Measurements from ENCODE around the gene CAMTA1. TPM values are rescaled to one million over a fixed set of nuclear protein-coding genes. Genes with fewer than 3 reads are reported as not detected.

CAMTA1 gene
- polyA plus RNA-seq, 4 donors, result 89.3 to 98.2 (median 92.9) TPM

DNA sequence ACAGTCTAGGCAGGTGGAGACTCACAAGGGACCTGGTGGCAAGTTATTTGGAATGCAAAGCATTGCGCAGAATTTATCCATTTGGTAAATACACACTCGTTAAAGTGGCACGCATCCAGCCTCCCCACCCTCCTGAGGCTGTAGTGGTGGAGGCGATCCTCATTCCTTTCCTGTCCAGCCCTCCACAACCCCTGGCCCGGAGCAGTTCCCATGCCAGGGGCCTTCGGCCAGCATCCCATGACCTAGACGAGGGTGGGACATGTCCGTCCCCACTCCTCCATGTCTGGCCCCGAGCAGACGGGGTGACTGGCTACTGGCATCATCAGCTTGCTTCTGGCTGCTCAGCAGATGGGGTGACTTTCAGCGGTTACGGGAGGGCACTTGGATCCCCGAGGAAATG, 704.3 kb downstream of the CAMTA1 start:
- no peak for DNase-seq (ENCODE audit: low read depth in 4 of 4, low spot score in 3 of 4)

DNA sequence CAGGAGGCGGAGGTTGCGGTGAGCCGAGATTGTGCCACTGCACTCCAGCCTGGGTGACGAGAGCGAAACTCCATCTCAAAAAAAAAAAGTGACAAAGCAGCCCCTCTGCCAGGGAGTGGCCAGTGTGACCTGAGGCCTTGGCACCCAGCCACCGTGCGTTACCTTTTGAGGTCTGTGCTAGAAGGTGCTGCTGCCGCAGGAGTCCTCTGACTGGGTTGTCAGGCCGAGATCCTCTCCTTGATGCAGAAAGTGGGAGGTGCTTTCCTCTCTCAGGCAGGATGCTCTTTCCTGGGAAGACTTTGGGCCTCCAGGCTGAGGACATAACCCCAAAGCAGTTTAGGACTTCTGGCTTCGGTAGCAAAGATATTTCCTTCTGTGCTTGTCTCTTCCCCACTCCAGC, 705.3 kb downstream of the CAMTA1 start:
- no peak for DNase-seq (ENCODE audit: low read depth in 4 of 4, low spot score in 3 of 4)

DNA sequence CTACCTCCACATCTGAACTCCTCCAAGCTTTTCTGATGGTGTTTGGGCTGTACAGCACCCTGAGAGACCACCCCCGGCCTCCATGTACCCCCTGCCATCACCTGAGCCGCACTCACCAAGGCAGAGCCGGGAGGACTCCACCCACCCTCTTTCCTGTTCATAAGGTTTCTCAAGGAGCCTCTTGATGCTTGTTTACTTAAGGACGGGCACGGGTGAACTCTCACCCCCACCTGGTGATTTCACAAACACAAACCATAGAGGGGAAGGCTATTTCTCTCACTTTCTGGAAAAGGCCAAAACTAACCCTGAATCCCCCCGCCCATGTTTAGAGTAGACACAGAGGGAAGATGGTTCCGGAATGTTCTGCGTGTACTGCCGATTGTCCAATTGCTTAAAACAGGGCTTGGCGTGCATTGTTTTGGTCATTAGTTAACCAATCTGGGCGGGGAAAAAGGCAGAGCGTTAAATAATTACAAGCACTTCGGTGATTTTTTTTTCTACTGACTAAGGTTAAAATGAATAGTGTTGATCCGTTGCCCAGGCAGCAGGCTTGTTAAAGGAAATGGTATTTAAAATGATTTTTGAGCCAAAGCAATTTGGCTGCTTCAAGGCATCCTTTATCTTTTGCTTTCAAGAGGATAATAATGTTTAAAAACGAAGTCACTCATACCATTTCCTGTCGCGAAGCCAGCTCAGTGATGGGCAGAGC, 706.0 kb downstream of the CAMTA1 start:
- DNase-seq (ENCODE audit: low read depth in 4 of 4, low spot score in 3 of 4), result no peak

DNA sequence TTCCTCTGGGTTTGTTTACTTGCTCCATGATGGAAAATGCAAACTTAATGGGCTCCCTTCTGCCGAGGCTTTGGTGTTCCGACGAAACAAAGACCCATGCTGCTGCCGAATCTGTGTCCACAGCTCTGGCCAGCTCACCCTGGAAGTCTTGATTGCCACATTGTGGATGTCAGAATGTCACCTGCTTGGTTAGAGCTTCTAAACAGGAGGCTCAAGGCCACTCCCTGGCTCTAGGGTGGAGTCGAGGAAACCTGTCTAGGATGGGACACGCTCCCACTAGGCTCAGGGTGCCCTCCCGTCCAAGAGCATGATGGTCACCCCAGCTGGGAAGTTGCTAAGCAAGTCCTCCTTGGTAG, 706.5 kb downstream of the CAMTA1 start:
- no peak for DNase-seq (ENCODE audit: low read depth in 4 of 4, low spot score in 3 of 4)

DNA sequence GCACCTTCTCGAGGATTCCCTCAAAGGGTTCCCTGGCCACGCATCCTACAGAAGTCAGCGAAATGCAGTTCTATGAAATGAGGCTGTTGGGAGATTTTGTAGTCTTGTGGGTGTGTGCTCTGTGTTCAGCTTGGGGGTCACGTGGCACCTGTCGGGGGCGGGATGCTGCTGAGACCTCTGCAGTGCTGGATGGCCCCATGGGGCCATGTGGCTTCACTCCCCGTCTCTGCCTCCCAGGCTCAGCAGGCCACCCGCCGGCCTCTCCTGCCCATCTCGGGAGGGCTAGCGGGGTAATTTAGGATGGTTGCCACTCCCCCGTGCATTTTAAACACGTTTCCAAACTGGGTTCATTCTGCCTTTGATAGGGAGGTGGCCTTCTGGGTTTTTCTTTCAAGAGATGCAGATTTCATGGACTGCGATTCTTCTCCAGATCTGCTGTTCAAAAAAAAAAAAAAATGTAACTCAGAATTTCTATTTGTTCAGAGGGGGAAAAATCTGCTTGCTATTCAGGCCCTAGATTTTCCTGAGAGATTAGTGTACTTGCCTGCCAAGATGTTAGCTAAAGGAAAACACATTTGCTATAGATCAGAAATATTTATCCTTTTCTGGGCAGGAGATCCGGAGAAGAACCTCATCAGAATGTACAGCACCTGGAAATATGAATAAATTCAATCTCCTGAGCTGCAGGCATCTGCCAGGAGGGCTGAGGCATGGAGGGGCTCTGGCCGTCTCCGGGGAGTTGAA, 708.6 kb downstream of the CAMTA1 start:
- DNase-seq (ENCODE audit: low read depth in 4 of 4, low spot score in 3 of 4), result no peak

DNA sequence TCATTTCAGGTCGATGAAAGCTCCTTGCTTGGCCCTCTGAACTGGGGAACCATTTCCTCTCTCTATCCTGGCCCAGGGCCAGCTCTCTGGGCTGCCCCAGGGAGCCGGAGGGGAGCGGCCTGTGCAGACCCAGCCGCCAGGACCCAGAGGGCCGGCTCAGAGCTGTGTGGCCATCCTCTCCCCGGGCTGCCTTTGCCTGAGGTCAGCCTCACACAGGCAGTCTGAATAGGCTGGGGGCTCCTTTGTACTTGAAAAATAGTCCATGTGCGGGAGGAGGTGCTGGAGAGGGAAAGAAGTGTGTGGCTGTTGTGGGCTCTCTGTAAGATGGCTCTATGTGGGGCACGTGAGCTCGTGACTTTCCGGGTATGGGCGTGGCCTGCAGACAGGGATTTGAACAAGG, 710.7 kb downstream of the CAMTA1 start:
- DNase-seq (ENCODE audit: low read depth in 4 of 4, low spot score in 3 of 4), result no peak

DNA sequence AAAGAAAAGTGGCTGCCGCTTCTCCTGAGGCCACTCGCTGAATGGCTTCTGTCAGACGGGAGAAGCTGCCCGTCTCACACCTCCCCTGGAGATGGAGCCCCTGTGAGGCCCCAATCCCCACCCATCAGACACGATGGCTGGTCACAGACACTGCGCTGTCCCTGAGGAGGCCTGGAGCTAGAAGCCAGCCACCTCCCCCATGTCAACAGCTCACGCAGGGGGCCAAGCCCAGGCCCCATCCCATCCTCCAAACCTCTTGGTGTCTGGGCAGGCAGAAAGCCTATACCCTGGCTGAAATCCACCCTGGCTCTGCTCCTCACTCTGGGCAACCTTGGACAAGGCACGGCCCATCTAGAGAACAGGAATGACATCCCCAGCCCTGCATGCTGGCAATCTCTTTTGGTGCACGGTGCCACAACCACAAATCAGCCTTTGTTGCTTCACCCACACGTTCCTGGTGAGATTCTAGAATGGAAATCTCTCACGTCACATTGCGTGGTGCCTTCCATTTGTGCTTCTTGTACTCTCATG, 711.9 kb downstream of the CAMTA1 start:
- no peak for DNase-seq (ENCODE audit: low read depth in 4 of 4, low spot score in 3 of 4)

DNA sequence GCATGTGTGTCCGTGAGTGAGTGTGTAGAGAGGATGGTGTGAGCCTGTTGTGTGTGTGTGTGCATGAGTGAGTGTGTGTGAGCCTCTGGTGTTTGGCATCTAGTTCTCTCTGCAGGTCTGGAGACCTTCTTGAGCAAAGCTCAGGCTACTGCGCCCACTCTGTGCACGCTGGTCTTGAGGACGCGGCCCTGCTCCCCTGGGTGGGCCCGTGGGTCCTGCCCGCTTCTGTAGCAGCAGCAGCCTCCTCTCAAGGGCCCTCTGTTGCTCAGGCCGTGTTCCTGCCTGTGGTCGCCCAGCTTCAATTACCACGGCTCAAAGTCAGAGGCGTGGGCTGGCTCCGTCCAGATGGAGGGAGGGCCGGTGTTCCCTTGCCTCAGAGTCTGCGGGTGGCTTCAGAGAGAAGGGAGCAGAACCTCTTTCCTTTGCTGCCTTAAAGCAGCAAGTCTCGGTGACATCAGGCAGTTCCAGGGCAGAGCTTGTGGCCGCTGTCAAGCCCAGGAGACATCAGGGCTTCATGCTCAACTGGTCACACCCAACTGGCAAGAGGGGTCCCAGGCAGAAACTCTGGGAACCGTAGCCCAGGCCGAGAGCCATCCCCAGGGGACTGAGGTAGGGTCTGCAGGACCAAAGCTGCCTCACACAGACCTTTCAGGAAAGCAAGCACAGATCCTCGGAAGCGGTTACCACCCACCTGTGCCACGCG, 715.3 kb downstream of the CAMTA1 start:
- DNase-seq (ENCODE audit: low read depth in 4 of 4, low spot score in 3 of 4), result no peak

DNA sequence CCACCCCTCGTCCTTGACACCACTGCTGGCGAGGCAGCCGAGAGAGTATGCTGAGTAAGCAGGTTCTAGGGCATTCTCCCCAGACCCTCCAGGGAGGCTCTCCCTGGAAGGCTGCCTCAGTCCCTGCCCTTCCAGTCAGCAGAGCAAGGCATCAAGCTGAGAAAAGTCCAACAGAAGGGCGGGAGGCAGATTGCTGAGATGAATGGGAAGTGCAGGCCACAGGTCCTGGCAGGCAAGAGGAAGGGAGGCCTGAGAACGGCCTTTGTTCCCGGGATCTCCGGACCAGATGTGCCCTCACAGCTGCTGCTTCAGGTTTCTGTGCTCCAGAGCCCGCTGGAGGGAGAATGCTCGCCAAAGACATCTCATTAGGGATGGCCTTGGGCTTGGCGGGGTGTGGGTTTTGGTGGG, 715.8 kb downstream of the CAMTA1 start:
- no peak for DNase-seq (ENCODE audit: low read depth in 4 of 4, low spot score in 3 of 4)

DNA sequence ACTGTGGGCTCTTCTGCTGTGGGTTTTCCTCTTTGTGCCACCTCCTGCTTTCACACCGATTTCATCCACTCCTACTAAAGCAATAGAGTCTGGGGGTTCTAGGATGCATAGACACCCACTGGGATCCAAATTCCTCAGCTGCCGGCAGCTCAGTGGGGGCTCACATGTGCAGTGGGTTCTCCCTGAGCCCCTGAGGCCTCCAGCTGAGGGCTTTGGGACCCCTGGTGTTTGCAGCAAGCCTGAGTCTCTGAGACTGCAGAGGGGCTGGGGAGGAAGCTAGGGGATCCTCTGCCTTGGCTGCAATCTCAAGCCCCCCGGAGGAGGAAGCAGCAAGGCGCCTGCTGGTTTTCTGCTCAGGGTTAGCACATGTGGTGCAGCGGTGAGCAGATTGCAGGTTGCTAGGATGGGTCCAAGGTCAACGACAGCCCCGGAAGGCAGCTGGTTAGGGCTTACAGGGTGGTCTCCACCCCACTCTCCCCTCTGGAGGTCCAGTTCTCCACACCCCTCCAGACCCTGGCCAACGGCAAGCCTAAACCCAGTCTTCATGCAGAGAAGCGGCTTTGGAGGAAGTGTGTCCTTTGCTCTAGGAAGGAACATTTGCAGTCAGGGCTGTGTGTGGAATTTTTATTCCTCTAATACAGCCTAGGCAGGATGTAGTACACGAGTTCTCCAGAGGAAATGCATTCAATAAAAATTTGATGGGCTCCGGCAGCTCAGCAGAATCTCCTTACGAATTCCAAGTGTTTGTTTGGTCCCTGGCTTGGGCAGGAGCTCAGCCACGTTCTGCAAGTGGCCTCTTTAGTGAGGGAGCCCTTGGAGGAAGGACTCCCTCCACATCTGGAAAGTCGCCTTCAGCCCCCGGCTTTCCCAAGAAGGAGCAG, 716.7 kb downstream of the CAMTA1 start:
- DNase-seq (ENCODE audit: low read depth in 4 of 4, low spot score in 3 of 4), result no peak

DNA sequence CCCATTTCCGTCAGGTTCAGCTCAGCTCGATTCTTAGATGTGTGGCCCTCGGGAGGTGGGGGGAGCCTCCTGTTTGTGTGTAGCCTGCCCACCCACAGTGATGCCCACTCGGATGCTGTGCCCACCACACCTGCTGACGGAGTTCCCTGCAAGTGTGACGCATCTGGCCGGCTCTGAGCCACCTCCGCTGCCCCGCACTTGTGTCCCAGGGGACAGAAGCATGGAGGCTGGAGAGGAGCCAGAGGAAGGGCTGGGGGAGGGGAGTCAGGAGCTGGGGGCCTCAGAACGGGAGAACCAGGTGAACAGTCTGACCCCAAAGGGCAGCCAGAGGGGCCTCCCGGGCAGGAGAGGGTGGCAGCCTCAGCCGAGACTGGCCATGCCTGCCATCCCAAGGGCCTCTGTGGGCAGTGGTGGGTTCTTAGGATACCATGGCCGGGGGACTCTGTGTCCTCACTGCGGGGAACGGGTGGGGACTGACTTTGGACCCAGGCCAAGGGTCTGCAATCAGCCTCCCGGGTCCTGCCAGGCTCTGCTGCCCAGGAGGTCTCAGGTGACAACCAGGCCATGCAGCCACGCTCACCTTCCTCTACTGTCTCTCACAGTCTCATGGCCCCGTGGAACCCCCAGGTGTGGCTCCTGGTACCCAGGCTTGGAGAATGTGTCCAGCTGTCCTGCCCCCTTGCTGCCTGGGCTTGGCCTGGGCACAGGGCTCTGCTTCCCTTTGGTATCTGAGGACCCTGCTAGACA, 718.6 kb downstream of the CAMTA1 start:
- DNase-seq (ENCODE audit: low read depth in 4 of 4, low spot score in 3 of 4), result no peak

DNA sequence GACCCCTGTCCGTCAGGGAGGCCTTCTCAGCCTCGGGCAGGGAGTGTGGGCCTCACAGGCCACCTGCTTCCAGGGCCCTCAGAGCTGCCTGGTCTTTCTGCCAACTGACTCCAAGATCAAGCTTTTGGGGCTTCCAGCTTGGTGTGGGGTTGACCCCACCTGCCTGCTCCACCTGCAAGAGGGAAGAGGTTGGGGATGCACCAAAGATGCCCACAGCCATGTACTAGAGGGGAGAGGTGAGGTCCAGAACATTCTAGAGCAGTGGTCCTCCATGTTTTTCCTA, 719.1 kb downstream of the CAMTA1 start:
- no peak for DNase-seq (ENCODE audit: low read depth in 4 of 4, low spot score in 3 of 4)

DNA sequence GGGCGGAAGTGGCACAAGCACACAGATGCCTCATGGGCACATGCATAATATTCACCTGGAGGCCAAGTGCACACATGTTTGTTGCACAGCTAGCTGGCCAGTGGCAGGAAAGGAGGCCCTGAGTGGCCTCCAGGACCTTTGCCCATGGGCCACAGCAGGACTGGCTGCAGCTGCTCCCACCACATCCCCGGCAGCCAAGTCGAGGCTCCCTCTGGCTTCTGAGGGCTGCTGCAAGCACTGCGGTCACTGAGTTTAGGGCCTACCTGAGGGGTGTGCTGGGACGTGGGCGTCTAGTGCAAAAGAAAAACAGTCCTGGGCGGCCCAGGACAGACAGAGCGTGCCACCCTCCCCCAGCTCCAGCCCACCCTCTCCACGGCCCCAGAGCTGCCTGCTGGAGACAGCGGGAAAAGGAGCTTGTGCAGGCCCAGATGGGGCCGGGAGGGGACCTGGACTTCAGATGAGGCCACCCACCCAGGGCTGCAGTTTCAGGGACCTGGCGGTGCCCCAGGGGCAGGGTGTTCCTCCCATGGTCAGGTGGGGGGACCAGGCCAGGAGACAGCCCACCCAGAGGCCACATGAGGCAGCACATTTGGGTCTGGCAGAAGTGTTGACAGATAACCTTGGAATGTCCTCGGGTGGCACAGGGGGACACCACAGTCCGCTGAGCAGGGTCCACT, 720.0 kb downstream of the CAMTA1 start:
- no peak for DNase-seq (ENCODE audit: low read depth in 4 of 4, low spot score in 3 of 4)

DNA sequence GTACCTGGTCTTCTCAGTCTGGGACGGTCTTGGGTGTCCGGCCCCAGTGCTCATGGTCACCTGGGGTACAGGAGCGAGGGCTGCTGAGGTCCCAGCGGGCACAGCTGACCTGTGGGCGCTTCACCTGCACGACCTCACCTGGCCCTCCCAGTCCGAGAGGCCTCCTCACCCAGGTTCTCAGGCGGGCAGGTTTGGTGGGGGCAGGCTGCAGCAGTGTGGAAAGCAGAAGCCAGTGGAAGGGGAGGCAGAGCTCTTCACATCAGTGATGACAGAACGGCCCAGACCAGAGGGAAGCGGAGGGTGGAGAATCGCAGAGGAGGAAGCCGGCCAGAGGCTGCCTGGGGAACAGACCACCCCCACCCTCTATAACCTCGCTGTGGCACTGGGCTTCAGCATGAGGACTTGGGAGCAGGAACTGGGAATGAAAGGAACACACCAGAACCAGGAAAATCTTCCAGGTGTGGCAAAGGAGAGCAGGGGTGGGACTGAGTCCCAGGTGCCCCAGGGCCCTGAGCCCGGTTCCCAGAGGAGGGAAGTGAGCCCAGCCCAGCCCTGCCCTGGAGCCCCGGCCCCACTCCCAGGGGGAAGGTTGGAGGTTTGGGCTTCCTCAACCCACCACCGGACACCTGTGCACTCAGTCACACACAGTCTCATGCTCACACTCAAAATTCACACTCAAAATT, 720.7 kb downstream of the CAMTA1 start:
- no peak for DNase-seq (ENCODE audit: low read depth in 4 of 4, low spot score in 3 of 4)

DNA sequence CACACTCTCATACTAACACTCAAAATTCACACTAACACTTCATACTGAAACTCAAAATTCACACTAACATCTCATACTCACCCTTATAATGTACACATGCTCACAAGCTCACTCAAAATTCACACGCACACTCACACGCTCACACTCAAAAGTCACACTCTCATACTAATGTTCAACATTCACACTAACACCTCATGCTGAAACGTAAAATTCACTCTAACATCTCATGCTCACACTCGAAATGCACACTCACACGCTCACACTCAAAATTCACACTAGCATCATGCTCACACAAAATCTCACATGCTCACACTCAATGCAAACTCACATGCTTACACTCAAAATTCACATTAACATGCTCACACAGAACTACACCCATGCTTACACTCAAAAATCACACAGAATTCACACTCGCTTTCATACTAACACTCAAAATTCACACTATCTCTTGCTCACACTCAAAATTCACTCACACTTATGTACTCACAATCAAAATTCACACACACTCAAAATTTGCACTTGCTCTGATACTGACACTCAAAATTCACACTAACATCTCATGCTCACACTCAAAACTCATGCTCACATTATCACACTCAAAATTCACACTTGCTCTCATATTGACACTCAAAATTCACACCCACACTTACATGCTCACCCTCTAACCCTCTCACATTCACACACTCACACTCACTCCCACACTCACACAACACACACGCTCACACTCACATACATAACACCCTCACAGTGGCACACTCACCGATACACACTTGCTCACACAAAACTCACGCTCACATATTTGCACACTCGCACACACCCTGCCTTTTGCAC, 721.4 kb downstream of the CAMTA1 start:
- no peak for DNase-seq (ENCODE audit: low read depth in 4 of 4, low spot score in 3 of 4)

DNA sequence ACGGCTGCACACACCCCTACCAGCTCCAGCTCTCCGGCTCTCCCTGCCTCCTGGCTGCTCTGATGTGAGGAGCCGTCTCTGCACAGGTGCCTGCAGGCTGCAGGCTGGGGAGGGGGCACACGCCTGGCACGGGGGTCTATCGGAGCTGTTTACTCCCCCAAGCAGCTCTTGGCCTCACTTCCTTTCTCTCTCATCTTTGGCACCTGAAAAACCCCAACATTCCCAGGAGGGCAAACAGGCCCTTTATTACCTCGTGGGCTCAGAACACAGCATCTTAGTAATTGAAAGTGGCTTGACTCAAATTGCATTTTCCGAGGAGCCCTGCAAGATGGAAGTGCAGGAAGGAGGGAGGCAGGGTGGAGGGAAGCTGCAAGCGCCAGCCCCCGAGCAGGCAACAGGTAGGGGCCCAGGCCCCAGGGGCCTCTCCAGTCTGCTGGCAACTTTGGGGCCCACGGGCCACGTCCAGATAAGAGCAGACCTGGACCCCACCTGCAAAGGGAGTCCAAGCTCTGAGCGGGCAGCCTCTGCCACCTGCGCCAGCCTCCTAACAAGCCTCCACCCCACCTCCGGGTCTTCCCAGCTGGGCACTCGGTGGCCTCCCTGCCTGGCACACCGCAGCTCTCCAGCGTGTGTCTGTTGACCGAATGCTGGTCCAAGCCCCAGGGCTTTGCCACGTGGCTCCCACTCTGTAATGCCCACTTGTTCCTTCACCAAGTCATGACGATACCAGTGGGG, 722.2 kb downstream of the CAMTA1 start:
- no peak for DNase-seq (ENCODE audit: low read depth in 4 of 4, low spot score in 3 of 4)

Measured in right renal pelvis (tissue), 4 donors.